Right atrium auricular region (tissue), 2 donors: ENCODE results near the gene MAPT. TPM values are rescaled to one million over a fixed set of nuclear protein-coding genes. Genes with fewer than 3 reads are reported as not detected.

Source experiments
- DNase-seq: peaks from one replicate; pipeline ENCODE4 v3.0.0-alpha.2; 2019; ENCODE audit warnings: low spot score
- H3K27ac ChIP-seq, 2 donors: fragments of 200-600 bp; sonication (generic); 1 replicate in 1 of 2; 2 replicates in 1 of 2; pipeline ENCODE4 v1.5.1; 2016 to 2019
- H3K27me3 ChIP-seq, 2 donors: fragments of 200-600 bp; sonication (generic); one replicate each; pipeline versions ENCODE4 v1.5.1 to v1.6.0; 2017 to 2019
- H3K36me3 ChIP-seq: fragments of 200-600 bp; sonication (generic); one replicate; pipeline ENCODE4 v1.5.1; 2016
- H3K4me1 ChIP-seq, 2 donors: fragments of 200-600 bp; sonication (generic); one replicate each; pipeline versions ENCODE4 v1.5.1 to v1.6.0; 2017 to 2019
- H3K4me3 ChIP-seq, 2 donors: fragments of 200-600 bp; sonication (generic); 1 replicate in 1 of 2; 2 replicates in 1 of 2; pipeline ENCODE4 v1.5.1; 2017 to 2019; ENCODE audit warnings: mild to moderate bottlenecking in 1 of 2, moderate library complexity in 1 of 2
- H3K9me3 ChIP-seq, 2 donors: fragments of 200-600 bp; sonication (generic); one replicate each; pipeline ENCODE4 v1.5.1; 2019
- CTCF ChIP-seq, 2 donors: fragments of 200-600 bp; sonication (generic); IDR thresholded peaks; one replicate each; pipeline ENCODE4 v1.5.1; 2019; ENCODE audit warnings: antibody characterized with exemption in 2 of 2
- total RNA-seq, 2 donors: library from RNA; depleted of rRNA; stranded (reverse); fragments of >200 nt; gene quantifications; one replicate each; pipeline ENCODE4 v1.1.0, GENCODE V29; 2016

MAPT gene
- total RNA-seq, 2 donors from 2014 or later, result 7.8 to 23.0 TPM

- Histone ChIP-seq H3K36me3 (no peaks in the 10 kb centered on the region), H3K27me3 (no peaks in the 10 kb centered on the region), H3K4me3 (no peak overlapping the region), H3K9me3 (no peaks in the 10 kb centered on the region), H3K27ac (no peak overlapping the region), H3K4me1 (no peaks in the 10 kb centered on the region)
- TF ChIP-seq CTCF (IDR thresholded peaks at IDR 0.05), result no peak
- no peak for DNase-seq
Observed at GRCh38 chr17:45963283-45963682, 68.9 kb downstream of the MAPT start.

GRCh38 chr17:45963889-45964288 lies 69.5 kb downstream of the MAPT start:
- no peak overlapping the region for H3K27ac ChIP-seq
- DNase-seq, result no peak
- no peak for TF ChIP-seq CTCF (IDR thresholded peaks at IDR 0.05)
- H3K36me3 ChIP-seq, result no peaks in the 10 kb centered on the region
- no peaks in the 10 kb centered on the region for H3K27me3 ChIP-seq
- H3K4me3 ChIP-seq, result no peak overlapping the region
- no peaks in the 10 kb centered on the region for H3K9me3 ChIP-seq
- H3K4me1 ChIP-seq, result no peaks in the 10 kb centered on the region

GRCh38 chr17:45964634-45965033 lies 70.3 kb downstream of the MAPT start:
- Histone ChIP-seq H3K4me3 (no peak overlapping the region), H3K27me3 (no peaks in the 10 kb centered on the region), H3K9me3 (no peaks in the 10 kb centered on the region), H3K4me1 (no peaks in the 10 kb centered on the region), H3K27ac (no peak overlapping the region), H3K36me3 (no peaks in the 10 kb centered on the region)
- no peak for DNase-seq
- TF ChIP-seq CTCF (IDR thresholded peaks at IDR 0.05), result no peak

- DNase-seq, result no peak
- TF ChIP-seq CTCF (IDR thresholded peaks at IDR 0.05), result no peak
- Histone ChIP-seq H3K9me3 (no peaks in the 10 kb centered on the region), H3K27ac (no peak overlapping the region), H3K4me1 (no peaks in the 10 kb centered on the region), H3K4me3 (no peak overlapping the region), H3K27me3 (no peaks in the 10 kb centered on the region), H3K36me3 (no peaks in the 10 kb centered on the region)
Observed at GRCh38 chr17:45965812-45966211, 71.5 kb downstream of the MAPT start.

- Histone ChIP-seq H3K36me3 (no peaks in the 10 kb centered on the region), H3K27ac (no peak overlapping the region), H3K9me3 (no peaks in the 10 kb centered on the region), H3K4me1 (no peaks in the 10 kb centered on the region), H3K4me3 (no peak overlapping the region), H3K27me3 (no peaks in the 10 kb centered on the region)
- no peak for DNase-seq
- no peak for TF ChIP-seq CTCF (IDR thresholded peaks at IDR 0.05)
Observed at GRCh38 chr17:45966606-45967280, 72.4 kb downstream of the MAPT start.

- Histone ChIP-seq H3K4me1 (no peaks in the 10 kb centered on the region), H3K36me3 (no peaks in the 10 kb centered on the region), H3K27me3 (no peaks in the 10 kb centered on the region), H3K9me3 (no peaks in the 10 kb centered on the region), H3K4me3 (no peak overlapping the region), H3K27ac (no peak overlapping the region)
- no peak for TF ChIP-seq CTCF (IDR thresholded peaks at IDR 0.05)
- DNase-seq, result no peak
Observed at GRCh38 chr17:45967378-45967777, 73.0 kb downstream of the MAPT start.
